Hematopoietic multipotent progenitor cell treated with erythropoietin and hydrocortisone succinate and interleukin-3 and kit ligand, for 17 days (in vitro differentiated cells): ENCODE results near the gene PHB1.
A peak's percentile ranks its signal among the peaks of the same experiment; 100 is the strongest.
"Not testable (repeated sequence)": the region's sequence is repeated elsewhere in the genome, so short reads cannot be mapped to it uniquely, and the experiment has no call there.

Experiments used
- DNase-seq: peaks from one replicate; pipeline ENCODE4 v3.0.0-alpha.2; 2015; ENCODE audit warnings: low spot score

PHB1 gene

DNA sequence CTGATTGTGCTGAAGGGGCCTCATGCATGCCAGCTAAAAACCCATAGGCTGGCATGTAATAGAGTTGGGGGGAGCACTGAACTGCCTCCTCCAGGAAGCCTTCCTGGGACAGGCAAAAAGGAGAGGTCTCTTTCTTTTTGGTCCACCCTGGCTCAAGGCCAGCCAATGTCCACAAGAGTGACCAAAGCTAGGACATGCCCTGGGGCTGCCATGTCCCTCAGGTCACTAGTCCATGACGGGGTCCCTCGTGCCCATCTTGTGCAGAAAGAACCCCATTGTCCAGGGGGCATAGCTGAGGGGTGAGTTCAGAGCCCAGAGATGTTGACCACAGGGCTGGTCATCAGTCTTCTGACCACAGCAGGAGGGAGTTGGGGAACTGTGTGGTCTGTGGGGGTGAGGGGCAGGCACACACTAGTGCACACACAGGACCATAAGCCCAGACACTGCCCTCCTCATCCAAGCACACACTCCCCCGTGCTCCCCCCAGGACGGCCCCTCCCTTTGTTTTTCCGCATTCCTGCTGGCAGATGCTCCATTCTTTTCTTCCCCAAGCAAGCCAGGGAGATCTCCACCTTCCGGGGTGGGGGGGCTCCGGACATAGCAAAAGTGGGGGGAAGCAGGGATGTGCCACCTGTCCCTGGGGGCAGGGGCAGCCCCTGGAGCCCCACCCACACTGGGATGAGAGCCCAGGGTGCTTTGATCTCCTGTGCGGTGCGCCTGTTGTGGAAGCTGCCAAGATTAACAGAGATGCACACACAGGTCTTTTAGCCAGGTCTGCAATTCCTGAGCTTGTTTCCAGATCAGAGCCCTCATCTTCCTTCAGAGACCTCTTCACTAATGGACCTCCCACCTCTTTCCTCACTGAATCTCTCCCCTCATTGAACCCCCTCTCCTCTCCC, 25.2 kb upstream of the PHB1 start:
- no peak for DNase-seq

DNA sequence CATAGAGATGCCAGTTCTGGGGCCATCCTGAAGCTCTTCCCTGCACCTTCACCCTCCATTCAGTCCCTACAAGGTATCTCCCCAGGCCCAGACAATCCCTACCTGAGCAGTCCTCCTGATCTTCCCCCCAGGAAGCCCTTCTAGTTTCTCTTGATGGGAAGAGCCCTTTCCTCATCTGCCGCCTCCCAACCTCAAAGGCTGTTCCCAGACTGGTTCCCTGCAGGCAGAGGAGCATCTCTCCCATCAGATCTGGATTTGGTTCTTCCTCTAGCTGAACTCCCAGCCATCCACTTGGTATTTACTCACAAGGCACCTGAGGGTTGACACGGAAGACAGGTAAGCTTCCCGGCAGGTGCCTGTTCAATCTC, 24.6 kb upstream of the PHB1 start:
- no peak for DNase-seq

DNA sequence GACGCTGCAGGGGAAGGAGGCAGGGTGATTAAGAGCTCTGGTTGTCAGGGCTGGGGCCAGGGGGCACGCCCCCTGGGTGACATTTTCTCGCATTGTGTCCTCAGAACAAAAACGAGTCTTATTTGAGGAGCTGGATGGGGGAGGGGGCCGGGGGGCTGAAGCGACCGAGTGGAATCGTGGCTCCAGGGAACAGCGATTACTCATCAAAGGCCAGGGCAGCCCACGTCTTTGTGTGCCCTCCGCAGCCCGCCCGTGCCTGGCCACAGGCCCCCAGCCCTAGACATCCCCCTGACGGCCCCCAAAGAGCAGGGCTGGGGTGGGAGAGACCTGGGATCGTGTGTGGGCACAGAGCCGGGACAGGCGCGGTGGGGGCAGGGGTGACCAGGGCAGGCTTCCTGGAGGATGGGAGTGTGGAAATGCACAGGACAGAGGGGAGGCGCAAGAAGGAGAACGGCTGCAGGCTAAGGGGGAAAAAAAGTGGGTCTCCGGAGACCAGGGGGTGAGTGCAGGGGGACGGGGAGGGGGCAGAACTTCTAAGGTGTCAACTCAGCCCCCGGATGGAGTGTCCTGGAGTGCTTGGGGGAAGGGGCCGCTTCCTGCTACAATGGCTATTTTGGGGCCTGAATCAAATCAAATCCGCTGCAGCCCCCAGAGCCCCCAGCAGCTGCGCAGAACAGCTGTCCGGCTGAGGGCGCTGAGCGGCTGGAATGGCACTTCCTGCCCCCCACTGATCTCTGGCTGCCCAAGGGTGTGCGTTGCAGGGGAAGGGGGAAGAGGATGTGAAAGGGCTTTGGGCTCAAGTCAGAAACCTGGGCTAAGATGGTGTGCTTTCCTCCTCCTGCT, 24.0 kb upstream of the PHB1 start:
- DNase-seq, result no peak

DNA sequence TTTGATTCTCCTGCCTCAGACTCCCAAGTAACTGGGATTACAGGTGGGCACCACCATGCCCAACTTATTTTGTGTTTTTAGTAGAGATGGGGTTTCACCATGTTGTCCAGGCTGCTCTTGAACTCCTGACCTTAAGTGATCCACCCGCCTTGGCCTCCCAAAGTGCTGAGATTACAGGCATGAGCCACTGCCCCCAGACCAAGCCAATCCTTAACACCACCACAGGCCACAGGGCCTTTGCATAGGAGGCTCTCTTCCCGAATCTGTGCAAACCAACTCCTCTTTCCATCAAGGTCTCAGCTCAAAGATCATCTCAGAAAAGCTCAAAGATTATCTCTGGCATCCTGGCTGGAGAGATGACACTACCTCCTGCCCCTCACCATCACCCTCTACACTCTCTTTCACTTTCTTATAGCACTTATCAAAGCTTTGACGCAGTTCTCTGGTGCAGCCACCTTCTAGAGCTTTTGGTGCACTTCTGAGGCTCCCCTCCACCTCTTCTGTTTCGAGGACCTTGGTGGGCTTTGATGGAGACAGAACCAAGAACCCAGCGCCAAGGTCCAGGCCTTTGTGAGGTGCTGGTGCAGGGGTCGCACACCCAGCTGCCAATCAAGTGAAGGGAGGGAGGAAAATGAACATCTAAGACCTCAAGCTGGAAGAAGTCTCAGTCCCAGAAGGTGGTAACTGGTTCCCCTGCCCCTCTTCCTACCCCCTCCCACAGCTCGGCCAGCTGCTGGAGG, 23.2 kb upstream of the PHB1 start:
- no peak for DNase-seq

DNA sequence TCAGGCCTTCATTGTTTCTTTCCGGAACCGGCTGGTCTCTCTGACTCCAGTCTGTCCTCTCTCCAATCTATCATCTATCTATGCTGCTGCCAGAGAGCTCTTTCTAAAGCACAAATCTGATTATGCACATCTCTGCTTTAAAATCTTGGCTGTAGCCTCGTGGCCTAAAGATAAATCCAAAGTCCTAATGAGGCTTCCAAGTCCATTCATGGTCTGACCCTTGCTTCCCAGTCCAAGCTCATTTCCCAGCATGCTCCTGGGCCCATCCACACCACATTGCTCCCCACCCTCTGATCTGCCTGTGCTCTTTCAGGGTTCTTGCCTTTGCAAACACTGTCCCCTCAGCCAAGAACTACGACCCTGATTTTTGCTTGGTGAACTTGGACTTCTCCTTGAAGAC, 21.5 kb upstream of the PHB1 start:
- DNase-seq, result no peak

DNA sequence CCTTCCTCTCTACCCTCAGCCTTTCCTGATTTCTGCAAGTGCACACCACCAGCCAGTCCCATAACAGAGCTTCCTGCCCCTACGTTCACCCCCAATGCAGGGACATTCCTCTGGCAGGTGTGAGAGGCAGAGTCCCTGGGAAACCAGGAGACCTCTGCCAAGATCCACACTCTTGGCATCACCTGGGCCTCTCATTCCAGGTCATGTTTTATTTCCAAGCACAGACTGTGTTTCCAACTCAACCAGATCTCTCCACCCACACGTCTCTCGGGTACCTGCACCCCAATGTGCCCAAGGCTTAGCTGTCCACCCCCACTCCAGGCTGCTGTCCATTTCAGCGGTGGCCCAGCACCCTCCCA, 21.0 kb upstream of the PHB1 start:
- no peak for DNase-seq

DNA sequence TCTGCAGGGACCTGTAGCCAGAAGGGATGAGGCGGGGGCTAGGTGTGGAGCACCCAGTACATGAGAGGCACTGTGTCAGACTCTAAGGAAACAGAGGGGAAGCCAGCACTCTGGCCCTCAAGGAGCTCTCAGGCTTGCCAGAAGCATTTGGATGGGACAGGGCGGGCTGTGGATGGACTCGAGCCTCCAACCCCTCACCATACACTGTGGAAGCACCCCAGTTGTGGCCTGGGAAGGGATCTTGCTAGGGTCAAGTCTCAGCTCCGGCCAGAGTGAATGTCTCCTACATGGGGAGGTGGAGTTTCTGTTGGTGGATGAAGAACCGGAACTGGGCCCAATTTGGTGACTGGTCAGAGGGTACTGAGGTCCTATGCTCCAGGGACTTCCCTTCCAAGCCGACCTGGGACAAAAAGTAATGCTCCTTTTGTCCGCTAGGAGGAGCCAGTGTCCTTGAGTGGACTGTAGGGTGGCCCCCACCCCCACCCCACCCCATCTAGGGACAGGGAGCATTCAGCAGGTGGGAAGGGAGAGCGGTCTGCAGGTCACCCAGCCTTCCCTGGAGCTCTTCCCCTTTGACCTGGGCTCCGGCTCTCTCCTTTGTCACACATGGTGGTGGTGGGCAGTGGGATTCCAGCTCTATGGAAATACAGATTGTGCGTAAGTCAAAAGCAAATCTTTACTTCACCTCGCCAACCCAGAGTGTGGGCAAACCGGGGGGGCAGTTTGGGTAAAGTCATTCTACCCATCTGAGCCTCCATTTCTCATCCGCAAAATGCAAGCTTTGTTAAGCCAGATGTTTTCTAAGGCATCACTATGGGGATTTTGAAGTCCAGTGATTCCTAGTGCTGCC, 20.4 kb upstream of the PHB1 start:
- peak; percentile 43 for DNase-seq

DNA sequence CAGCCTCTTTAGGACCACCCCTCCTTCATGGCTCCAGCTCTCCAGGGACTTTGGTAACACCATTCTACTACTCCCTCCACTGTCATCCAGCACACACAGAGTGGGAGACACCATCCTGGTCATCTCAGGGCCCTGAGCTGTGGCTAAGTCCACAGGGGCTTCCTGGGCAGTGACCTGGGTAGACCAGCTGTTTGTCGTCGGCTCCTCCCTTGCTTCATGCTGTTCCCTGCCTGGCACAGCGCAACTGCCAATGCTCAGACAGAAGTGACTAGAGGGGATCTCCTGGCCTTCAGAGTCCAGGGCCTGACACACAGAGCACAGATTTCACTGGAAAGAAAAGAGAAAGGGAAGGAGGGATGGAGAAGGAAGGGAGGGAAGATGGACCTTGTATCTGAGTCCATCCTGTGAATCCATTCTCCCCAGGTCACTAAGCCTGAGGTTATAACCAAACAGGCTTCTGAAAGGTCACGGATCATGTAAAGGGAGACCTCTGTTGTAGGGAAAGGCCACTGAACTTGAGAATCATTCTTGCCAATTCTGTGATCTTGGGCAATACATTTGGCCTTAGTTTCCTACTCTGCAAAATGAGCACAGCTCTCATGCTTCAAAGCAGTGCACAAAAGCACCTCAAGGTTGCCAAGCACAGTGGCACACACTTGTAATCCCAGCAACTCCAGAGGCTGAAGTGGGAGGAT, 18.5 kb upstream of the PHB1 start:
- no peak for DNase-seq

DNA sequence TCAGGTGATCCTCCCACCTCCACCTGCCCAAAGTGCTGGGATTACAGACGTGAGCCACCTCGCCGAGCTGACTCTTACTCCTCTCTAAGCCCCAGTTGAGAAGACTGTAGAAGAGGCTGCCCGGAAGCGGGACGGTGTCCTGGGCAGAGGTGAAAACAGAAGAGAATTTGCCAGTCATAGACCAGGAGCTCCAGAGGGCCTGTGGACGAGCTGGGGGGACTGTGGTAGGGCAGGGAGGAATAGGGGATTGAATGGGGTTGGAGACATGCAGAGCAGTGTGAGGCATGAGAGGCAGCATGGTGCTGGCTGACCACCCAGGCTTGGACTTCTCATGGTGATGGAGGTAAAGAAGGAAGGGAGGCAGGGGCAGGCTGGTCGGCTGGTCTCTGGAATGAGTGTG, 17.1 kb upstream of the PHB1 start:
- DNase-seq, result no peak

DNA sequence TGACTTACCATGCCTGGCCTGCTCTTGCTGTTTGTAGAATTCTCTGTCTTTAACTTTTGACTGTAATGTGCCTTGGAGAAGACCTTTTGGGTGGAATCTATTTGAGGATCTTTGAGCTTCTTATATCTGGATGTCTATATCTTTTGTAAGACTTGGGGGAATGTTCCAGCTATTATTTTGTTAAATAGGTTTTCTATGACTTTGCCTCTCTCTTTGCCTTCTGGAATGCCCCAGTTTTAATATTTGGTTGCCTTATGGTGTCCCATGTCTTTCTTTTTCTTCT, 10.3 kb upstream of the PHB1 start:
- no peak for DNase-seq

DNA sequence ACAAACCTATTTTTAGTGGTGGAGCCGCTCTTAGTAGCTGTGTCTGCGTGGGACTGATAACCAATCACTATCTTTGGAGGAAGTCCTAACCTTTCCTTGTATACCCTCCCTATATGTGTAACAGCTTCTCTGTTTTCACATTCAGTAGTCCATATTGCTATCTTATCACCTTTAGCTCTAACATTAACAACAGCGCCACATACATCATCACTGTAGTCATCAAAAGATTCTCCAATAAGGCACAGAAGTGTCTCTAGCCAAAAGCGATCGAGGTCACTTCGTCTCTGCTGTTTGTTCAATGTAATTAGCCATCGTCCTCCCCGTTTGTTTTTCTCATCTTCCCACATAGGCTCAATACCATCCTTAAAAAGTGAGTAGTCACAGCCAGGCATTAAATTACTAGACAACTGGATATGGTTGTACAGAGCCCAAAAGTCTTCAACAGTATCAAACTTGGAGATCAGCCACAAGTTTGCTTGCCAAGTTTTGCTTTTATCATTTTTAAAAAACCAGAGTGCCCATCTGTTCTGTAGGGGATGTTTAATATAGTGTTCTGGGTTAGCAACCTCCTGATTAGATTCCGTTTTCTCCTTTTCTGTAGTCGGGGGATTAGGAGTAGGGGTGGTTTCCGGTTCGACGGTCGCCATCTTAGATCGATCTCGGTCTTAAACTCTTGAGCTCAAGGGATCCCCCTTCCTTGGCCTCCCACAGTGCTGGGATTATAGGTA, 9.8 kb upstream of the PHB1 start:
- DNase-seq, result not testable (repeated sequence)

DNA sequence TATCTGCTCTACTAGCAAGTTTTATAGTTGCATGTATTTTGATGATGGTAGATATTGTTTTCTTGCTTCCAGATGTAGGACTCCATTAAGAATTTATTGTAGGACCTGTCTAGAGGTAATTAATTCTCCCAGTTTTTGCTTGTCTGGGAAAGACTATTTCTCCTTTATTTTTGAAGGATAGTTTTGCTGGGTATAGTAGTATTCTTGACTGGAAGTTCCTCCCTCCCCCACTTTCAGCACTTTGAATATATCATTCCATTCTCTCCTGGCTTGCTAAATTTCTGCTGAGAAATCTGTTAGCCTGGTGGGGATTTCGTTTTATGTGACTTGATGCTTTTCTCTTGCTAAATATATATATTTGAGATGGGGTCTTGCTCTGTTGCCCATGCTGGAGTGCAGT, 8.0 kb upstream of the PHB1 start:
- DNase-seq, result no peak

DNA sequence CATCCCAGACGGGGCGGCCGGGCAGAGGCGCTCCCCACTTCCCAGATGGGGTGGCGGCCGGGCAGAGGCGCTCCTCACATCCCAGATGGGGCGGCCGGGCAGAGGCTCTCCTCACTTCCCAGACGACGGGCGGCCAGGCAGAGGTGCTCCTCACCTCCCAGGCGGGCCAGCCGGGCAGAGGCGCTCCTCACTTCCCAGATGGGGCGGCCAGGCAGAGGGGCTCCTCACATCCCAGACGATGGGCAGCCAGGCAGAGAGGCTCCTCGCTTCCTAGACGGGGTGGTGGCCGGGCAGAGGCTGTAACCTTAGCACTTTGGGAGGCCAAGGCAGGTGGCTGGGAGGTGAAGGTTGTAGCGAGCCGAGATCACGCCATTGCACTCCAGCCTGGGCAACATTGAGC, 5.1 kb upstream of the PHB1 start:
- DNase-seq, result not testable (repeated sequence)

DNA sequence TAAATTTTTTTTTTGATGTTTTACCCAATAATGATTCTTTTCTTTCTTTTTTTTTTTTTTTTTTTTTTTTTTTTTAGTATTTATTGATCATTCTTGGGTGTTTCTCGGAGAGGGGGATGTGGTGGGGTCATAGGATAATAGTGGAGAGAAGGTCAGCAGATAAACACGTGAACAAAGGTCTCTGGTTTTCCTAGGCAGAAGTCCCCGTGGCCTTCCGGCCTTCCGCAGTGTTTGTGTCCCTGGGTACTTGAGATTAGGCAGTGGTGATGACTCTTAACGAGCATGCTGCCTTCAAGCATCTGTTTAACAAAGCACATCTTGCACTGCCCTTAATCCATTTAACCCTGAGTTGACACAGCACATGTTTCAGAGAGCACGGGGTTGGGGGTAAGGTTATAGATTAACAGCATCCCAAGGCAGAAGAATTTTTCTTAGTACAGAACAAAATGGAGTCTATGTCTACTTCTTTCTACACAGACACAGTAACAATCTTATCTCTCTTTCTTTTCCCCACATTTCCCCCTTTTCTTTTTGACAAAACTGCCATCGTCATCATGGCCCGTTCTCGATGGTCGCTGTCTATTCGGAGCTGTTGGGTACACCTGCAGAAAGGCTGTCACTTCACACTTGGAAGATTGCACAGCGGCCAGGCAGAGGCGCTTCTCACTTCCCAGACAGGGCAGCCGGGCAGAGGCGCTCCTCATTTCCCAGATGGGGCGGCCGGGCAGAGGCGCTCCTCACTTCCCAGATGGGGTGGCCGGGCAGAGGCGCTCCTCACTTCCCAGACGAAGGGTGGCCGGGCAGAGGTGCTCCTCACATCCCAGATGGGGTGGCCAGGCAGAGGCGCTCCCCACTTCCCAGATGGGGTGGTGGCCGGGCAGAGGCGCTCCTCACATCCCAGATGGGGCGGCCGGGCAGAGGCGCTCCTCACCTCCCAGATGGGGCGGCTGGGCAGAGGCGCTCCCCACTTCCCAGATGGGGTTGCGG, 4.4 kb upstream of the PHB1 start:
- not testable (repeated sequence) for DNase-seq

DNA sequence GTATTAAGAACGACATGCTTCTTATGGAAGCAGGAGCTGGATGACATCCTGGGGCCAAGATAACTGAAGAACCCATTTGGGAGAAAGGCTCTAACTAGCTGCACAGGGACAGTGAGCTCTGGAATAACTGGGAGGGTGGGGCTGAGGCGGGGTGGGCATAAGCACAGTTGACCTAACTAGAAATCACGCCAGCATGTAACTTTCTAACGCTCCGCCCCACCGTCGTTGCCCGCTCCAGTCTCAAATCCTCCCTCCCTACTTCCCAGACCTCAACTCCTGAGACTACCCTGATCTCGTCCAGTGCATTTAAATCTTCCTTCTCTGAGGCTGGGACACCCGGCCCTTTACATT, 436 bp downstream of the PHB1 start:
- DNase-seq, result no peak

DNA sequence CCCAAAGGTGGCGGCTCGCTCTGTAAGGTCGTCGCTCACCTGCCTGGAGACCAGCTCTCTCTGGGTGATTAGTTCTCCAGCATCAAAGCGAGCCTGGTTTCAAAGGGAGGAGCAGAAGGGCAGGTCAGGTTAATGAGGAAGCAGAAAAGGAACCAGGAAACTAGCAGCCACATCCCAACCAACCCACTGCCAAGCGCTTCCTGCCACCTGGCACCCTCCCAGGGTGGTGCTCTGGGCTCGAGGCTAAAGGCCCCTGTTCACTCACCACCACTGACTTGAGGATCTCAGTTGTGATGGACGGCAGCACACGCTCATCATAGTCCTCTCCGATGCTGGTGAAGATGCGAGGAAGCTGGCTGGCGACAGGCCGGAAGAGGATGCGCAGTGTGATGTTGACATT, 5.6 kb downstream of the PHB1 start:
- DNase-seq, result no peak

DNA sequence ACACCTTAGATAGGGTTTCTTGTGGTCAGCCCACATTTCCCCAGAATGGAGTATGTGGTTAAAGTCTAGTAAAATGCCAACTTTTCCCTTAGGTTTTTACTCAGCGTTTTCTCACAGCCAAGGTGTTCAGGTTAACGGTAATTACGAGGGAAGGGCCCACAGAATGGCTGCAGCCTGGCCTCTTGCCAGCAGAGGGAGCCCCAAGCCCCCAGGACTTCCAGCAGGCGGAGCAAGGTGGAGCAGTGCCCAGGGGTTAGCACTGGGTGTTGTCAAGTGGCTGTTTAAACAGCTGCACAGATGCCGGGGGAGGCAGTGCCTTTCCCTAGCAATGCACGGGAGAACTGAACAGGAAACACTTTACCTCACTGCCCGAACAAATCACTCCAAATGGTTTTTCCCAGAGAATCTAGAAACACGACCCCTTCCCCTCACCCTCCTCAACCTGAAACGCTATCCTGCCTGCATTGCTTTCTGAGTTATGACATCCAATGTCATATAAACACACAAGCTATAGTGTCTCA, 6.6 kb downstream of the PHB1 start:
- peak; percentile 81 for DNase-seq

DNA sequence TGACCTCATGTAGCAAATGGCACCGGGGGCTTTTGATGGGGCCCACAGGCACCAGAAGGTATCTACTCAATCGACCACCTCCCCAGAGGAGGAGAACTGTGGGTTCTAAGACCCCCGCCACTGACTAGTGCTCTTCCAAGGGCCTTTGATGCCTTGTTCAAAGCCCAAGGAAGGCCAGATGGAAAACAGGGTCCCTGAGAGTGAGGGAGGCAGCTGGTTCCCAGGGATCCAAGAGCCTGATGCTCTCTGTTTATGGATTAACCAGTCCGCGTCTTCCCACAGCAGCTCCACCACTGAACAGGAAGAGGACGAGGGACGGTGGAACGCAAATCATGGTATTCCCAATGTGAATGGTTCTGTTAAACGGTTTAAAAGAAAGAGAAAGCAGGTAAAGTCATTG, 7.6 kb downstream of the PHB1 start:
- no peak for DNase-seq

DNA sequence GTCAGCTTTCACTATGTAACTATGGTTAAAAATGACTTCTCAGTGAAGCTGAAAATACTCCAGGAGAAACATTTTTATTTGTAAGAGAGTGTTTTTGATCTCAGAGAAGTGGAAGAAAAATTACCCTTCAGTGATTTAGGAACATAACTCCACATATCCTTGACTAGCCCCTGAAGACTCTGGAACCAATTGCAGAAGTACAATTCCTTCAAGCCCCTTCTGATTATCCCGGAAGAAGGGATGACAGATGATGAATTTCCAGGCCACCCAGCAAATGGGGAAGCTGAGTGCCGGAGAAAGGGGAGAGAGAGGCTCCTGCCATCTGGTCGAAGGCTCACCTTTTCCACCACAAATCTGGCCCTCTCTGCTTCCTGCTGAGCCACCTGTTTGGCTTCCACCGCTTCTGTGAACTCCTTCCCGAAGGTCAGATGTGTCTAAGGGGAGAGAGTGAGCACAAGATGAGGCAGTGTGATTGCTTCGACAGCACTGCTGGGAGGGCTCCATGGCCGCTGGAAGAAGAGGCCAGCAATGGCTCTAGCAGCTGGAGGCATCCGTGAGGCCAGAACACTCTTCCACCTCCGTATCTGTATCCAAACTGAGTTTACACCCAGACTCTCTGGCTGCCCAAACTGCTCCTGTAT, 8.1 kb downstream of the PHB1 start:
- no peak for DNase-seq
